GM23338 (cell line): ENCODE data around the gene CARF. TPM values are rescaled to one million over a fixed set of nuclear protein-coding genes. Genes with fewer than 3 reads are reported as not detected.

ENCODE experiments used
- ATAC-seq: fragments of 200-7000 bp; cut with Tn5 transposase; 3 replicates; pipeline ENCODE4 v1.9.1; 2020
- DNase-seq: peaks from one replicate; pipeline ENCODE4 v3.0.0-alpha.2; 2015; ENCODE audit warnings: low spot score
- H2AFZ ChIP-seq: fragments of 200-600 bp; sonication (generic); 2 replicates; pipeline ENCODE4 v1.8.0; 2016; ENCODE audit warnings: antibody characterized with exemption, mild to moderate bottlenecking, moderate library complexity
- H3F3A ChIP-seq: fragments of 200-600 bp; sonication (generic); replicated peaks from 2 replicates; pipeline ENCODE4 v1.8.0; 2017; ENCODE audit warnings: antibody characterized with exemption, mixed run types, low read depth
- H3K27ac ChIP-seq: fragments of 200-600 bp; sonication (generic); 2 replicates; pipeline ENCODE4 v1.6.1; 2016; ENCODE audit warnings: low read depth
- H3K27me3 ChIP-seq: fragments of 200-600 bp; sonication (generic); 2 replicates; pipeline ENCODE4 v1.8.0; 2016; ENCODE audit warnings: mild to moderate bottlenecking, mixed run types, moderate library complexity; ENCODE audit not compliant: insufficient read depth
- H3K36me3 ChIP-seq: fragments of 200-600 bp; sonication (generic); 2 replicates; pipeline ENCODE4 v1.8.0; 2016; ENCODE audit warnings: mild to moderate bottlenecking; ENCODE audit not compliant: insufficient read depth
- H3K4me1 ChIP-seq: fragments of 200-600 bp; sonication (generic); 2 replicates; pipeline ENCODE4 v1.8.0; 2016; ENCODE audit warnings: mild to moderate bottlenecking, moderate library complexity; ENCODE audit not compliant: insufficient read depth
- H3K4me2 ChIP-seq: fragments of 200-600 bp; sonication (generic); 2 replicates; pipeline ENCODE4 v1.7.1; 2017; ENCODE audit warnings: mixed run types
- H3K4me3 ChIP-seq: fragments of 200-600 bp; sonication (generic); 2 replicates; pipeline ENCODE4 v1.6.1; 2016; ENCODE audit warnings: mixed run types
- H3K79me2 ChIP-seq: fragments of 200-600 bp; sonication (generic); replicated peaks from 2 replicates; pipeline ENCODE4 v1.8.0; 2017; ENCODE audit warnings: mild to moderate bottlenecking; ENCODE audit not compliant: insufficient read depth
- H3K9me2 ChIP-seq: fragments of 200-600 bp; sonication (generic); 2 replicates; pipeline ENCODE4 v1.8.0; 2017; ENCODE audit not compliant: insufficient read depth
- H4K20me1 ChIP-seq: fragments of 200-600 bp; sonication (generic); replicated peaks from 2 replicates; pipeline ENCODE4 v1.8.0; 2017; ENCODE audit warnings: mild to moderate bottlenecking; ENCODE audit not compliant: insufficient read depth
- H3K27ac Mint-ChIP-seq: 2 replicates; pipeline ENCODE4 v1.8.0; 2020; ENCODE audit warnings: inconsistent platforms, mild to moderate bottlenecking, moderate library complexity, mixed read lengths
- H3K27me3 Mint-ChIP-seq: 3 replicates; pipeline ENCODE4 v1.8.0; 2022; ENCODE audit warnings: low read depth, mild to moderate bottlenecking, moderate library complexity, mixed read lengths, inconsistent platforms; ENCODE audit not compliant: insufficient read depth, poor library complexity
- H3K36me3 Mint-ChIP-seq: 3 replicates; pipeline ENCODE4 v1.8.0; 2021; ENCODE audit warnings: low read depth, mild to moderate bottlenecking, inconsistent platforms, moderate library complexity, mixed read lengths
- H3K4me1 Mint-ChIP-seq: 3 replicates; pipeline ENCODE4 v1.8.0; 2020; ENCODE audit warnings: mild to moderate bottlenecking, inconsistent platforms, mixed read lengths
- H3K4me3 Mint-ChIP-seq: 3 replicates; pipeline ENCODE4 v1.8.0; 2021; ENCODE audit warnings: moderate library complexity, mild to moderate bottlenecking, inconsistent platforms, mixed read lengths
- H3K9me3 Mint-ChIP-seq: 3 replicates; pipeline ENCODE4 v1.8.0; 2020; ENCODE audit warnings: moderate library complexity, mild to moderate bottlenecking, inconsistent platforms, mixed read lengths
- CREB1 ChIP-seq: fragments of 250-450 bp; sonication (Bioruptor Pico); IDR thresholded peaks from 2 replicates; pipeline ENCODE4 v1.5.0; 2020; ENCODE audit warnings: low read depth, mild to moderate bottlenecking, moderate library complexity
- CTCF ChIP-seq, 2 experiments: fragments of 200-600 bp in 1 of 2; sonication (generic) in 1 of 2; conservative IDR thresholded peaks; 2 replicates each; pipeline versions ENCODE4 v1.5.1 to v1.6.1; 2016 to 2017; ENCODE audit warnings: antibody characterized with exemption in 2 of 2, low read depth in 2 of 2, mild to moderate bottlenecking in 2 of 2, moderate library complexity in 1 of 2
- EZH2 ChIP-seq: fragments of 200-600 bp; sonication (generic); IDR thresholded peaks from one replicate; pipeline ENCODE4 v1.8.0; 2017; ENCODE audit warnings: antibody characterized with exemption, mild to moderate bottlenecking, low read depth; ENCODE audit not compliant: unreplicated experiment
- EZH2phosphoT487 ChIP-seq: fragments of 200-600 bp; sonication (generic); IDR thresholded peaks from one replicate; pipeline ENCODE4 v1.8.1; 2018; ENCODE audit warnings: antibody characterized with exemption; ENCODE audit not compliant: unreplicated experiment
- JUNB ChIP-seq: IDR thresholded peaks from one replicate; pipeline ENCODE4 v1.6.1; 2016; ENCODE audit warnings: antibody characterized with exemption; ENCODE audit not compliant: unreplicated experiment
- NANOG ChIP-seq: IDR thresholded peaks from 2 replicates; pipeline ENCODE4 v1.6.1; 2016; ENCODE audit warnings: antibody characterized with exemption, borderline replicate concordance
- POLR2AphosphoS5 ChIP-seq: IDR thresholded peaks from 2 replicates; pipeline ENCODE4 v1.6.1; 2016; ENCODE audit warnings: antibody characterized with exemption, low read depth
- REST ChIP-seq: IDR thresholded peaks from one replicate; pipeline ENCODE4 v1.6.1; 2018; ENCODE audit warnings: antibody characterized with exemption; ENCODE audit not compliant: unreplicated experiment
- STAT1 ChIP-seq: IDR thresholded peaks from one replicate; pipeline ENCODE4 v1.6.1; 2016; ENCODE audit warnings: antibody characterized with exemption; ENCODE audit not compliant: unreplicated experiment
- ZNF114 ChIP-seq: fragments of 250-450 bp; sonication (Bioruptor Pico); IDR thresholded peaks from 2 replicates; pipeline ENCODE4 v1.5.0; 2020; ENCODE audit warnings: mild to moderate bottlenecking, moderate library complexity
- ZNF331 ChIP-seq: fragments of 250-450 bp; sonication (Bioruptor Pico); IDR thresholded peaks from 2 replicates; pipeline ENCODE4 v1.5.0; 2020; ENCODE audit warnings: low read depth, mild to moderate bottlenecking, moderate library complexity
- ZNF462 ChIP-seq: fragments of 250-450 bp; sonication (Bioruptor Pico); IDR thresholded peaks from 2 replicates; pipeline ENCODE4 v1.5.0; 2020; ENCODE audit warnings: mild to moderate bottlenecking, moderate library complexity
- polyA plus RNA-seq: library from polyadenylated mRNA; unstranded; fragments of >200 nt; fragmentation: Nextera tagmentation; extraction: Ambion mirVana; gene quantifications from 2 replicates; pipeline ENCODE4 v1.2.1, GENCODE V29; 2016
- total RNA-seq: library from RNA; depleted of rRNA; stranded (reverse); fragments of >200 nt; shearing (Covaris generic); gene quantifications from 2 replicates; pipeline ENCODE4 v1.2.3, GENCODE V29; 2014
- TF ChIP-seq, protein P1 (sequence below): IDR thresholded peaks from 2 replicates; pipeline ENCODE4 v1.6.1; 2016; ENCODE audit warnings: antibody characterized with exemption

The CARF gene
- total and polyA plus RNA-seq, 2 experiments from 2014 or later, result 1.7 to 3.3 TPM

GRCh38 chr2:203019142-203019541, 107.1 kb downstream of the CARF start:
- Mint-ChIP-seq H3K27me3 (peaks cover 6% of the 10 kb centered on the region), H3K36me3 (no peaks in the 10 kb centered on the region; the same call in 2 of the 3 replicates), H3K9me3 (no peaks in the 10 kb centered on the region), H3K4me1 (peaks cover 13% of the 10 kb centered on the region), H3K27ac (no peak overlapping the region), H3K4me3 (no peak overlapping the region)
- Histone ChIP-seq H3K27me3 (no peaks in the 10 kb centered on the region), H3K9me2 (no peaks in the 10 kb centered on the region), H3K36me3 (no peaks in the 10 kb centered on the region), H3F3A (no peaks in the 10 kb centered on the region), H3K27ac (no peak overlapping the region), H4K20me1 (no peaks in the 10 kb centered on the region), H3K4me3 (no peak overlapping the region), H2AFZ (no peak overlapping the region), H3K4me1 (0 out of 2 replicates have a peak, but pooled peaks cover 3% of the 10 kb centered on the region), H3K4me2 (no peak overlapping the region), H3K79me2 (peaks cover 7% of the 10 kb centered on the region; the same call in 1 of the 2 replicates)
- no peak for DNase-seq
- ATAC-seq, result no peak
- TF ChIP-seq EZH2 (no peak), NANOG (no peak), ZNF331 (CRISPR knock-in tag) (no peak), STAT1 (no peak), CTCF (conservative IDR thresholded peaks at IDR 0.05; ENCODE audit: low read depth in 2 of 2) (no peak), EZH2phosphoT487 (no peak), CREB1 (CRISPR knock-in tag) (no peak), POLR2AphosphoS5 (no peak), REST (no peak), ZNF114 (CRISPR knock-in tag) (no peak), ZNF462 (CRISPR knock-in tag) (no peak), JUNB (no peak)
- TF ChIP-seq, protein P1, sequence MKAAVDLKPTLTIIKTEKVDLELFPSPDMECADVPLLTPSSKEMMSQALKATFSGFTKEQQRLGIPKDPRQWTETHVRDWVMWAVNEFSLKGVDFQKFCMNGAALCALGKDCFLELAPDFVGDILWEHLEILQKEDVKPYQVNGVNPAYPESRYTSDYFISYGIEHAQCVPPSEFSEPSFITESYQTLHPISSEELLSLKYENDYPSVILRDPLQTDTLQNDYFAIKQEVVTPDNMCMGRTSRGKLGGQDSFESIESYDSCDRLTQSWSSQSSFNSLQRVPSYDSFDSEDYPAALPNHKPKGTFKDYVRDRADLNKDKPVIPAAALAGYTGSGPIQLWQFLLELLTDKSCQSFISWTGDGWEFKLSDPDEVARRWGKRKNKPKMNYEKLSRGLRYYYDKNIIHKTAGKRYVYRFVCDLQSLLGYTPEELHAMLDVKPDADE, result no peak
